K562 (cell line): Measurements from ENCODE around the gene LGALS7B.

Source experiments
- ATF7 ChIP-seq: fragments of 450-650 bp; IDR thresholded peaks from 2 replicates; pipeline ENCODE4 v1.7.1; 2014; ENCODE audit warnings: mild to moderate bottlenecking, moderate library complexity
- CCAR2 ChIP-seq: fragments of 200-400 bp; formaldehyde crosslinking; IDR thresholded peaks from 2 replicates; pipeline ENCODE4 v1.6.1; 2017; ENCODE audit warnings: mild to moderate bottlenecking, low read depth, low read length
- EZH2 ChIP-seq: IDR thresholded peaks from 2 replicates; pipeline ENCODE4 v1.6.1; 2012; ENCODE audit warnings: low read depth, mild to moderate bottlenecking, inconsistent platforms, low read length, borderline replicate concordance
- FOXK1 ChIP-seq: sonication (generic); formaldehyde crosslinking; IDR thresholded peaks from 2 replicates; pipeline ENCODE4 v1.8.0; 2022; ENCODE audit warnings: missing genetic modification reagents, mild to moderate bottlenecking, borderline replicate concordance
- IRF2 ChIP-seq: sonication (generic); formaldehyde crosslinking; IDR thresholded peaks from 2 replicates; pipeline ENCODE4 v1.8.1; 2022; ENCODE audit warnings: mild to moderate bottlenecking, missing genetic modification reagents
- NFYB ChIP-seq: IDR thresholded peaks from 2 replicates; pipeline ENCODE4 v1.6.1; 2011; ENCODE audit warnings: mild to moderate bottlenecking, moderate library complexity; ENCODE audit not compliant: insufficient read length; ENCODE audit errors: extremely low read depth
- RBM17 ChIP-seq: fragments of 200-400 bp; formaldehyde crosslinking; IDR thresholded peaks from 2 replicates; pipeline ENCODE4 v1.6.1; 2017; ENCODE audit warnings: low read depth, mild to moderate bottlenecking, low read length, borderline replicate concordance
- TAF15 ChIP-seq: fragments of 200-400 bp; formaldehyde crosslinking; IDR thresholded peaks from 2 replicates; pipeline ENCODE4 v1.6.1; 2017; ENCODE audit warnings: mild to moderate bottlenecking, low read depth, low read length, moderate library complexity
- ZNF134 ChIP-seq: fragments of 250-450 bp; sonication (Bioruptor Pico); conservative IDR thresholded peaks from 2 replicates; pipeline ENCODE4 v1.4.0; 2020
- ZNF24 ChIP-seq: fragments of 450-650 bp; IDR thresholded peaks from 2 replicates; pipeline ENCODE4 v1.6.1; 2016
- ZNF311 ChIP-seq: fragments of 250-450 bp; sonication (Bioruptor Pico); IDR thresholded peaks from 2 replicates; pipeline ENCODE4 v1.4.0; 2020; ENCODE audit warnings: mild to moderate bottlenecking, moderate library complexity
- TF ChIP-seq, protein P1 (sequence below): sonication (generic); formaldehyde crosslinking; IDR thresholded peaks from 2 replicates; pipeline ENCODE4 v1.8.0; 2023; ENCODE audit warnings: mild to moderate bottlenecking, missing genetic modification reagents
- TF ChIP-seq, protein P2 (sequence below), 3 experiments: IDR thresholded peaks in 2 of 3; conservative IDR thresholded peaks in 1 of 3; 2 replicates each; pipeline ENCODE4 v1.5.1; 2011 to 2012; ENCODE audit warnings: low read length in 3 of 3, mild to moderate bottlenecking in 3 of 3, control low read depth in 2 of 3, improper control_type of control experiment in 1 of 3, inconsistent platforms in 1 of 3, low read depth in 1 of 3, mixed read lengths in 1 of 3, moderate library complexity in 1 of 3; ENCODE audit not compliant: insufficient read depth in 2 of 3
- TF ChIP-seq, protein P3 (sequence below), 2 experiments: fragments of 450-650 bp in 1 of 2; IDR thresholded peaks; 2 replicates each; pipeline ENCODE4 v1.6.1; 2011 to 2017; ENCODE audit warnings: low read depth in 2 of 2, antibody characterized with exemption in 1 of 2, borderline replicate concordance in 1 of 2, low read length in 1 of 2, mild to moderate bottlenecking in 1 of 2, mixed read lengths in 1 of 2; ENCODE audit not compliant: control insufficient read depth in 1 of 2

DNA sequence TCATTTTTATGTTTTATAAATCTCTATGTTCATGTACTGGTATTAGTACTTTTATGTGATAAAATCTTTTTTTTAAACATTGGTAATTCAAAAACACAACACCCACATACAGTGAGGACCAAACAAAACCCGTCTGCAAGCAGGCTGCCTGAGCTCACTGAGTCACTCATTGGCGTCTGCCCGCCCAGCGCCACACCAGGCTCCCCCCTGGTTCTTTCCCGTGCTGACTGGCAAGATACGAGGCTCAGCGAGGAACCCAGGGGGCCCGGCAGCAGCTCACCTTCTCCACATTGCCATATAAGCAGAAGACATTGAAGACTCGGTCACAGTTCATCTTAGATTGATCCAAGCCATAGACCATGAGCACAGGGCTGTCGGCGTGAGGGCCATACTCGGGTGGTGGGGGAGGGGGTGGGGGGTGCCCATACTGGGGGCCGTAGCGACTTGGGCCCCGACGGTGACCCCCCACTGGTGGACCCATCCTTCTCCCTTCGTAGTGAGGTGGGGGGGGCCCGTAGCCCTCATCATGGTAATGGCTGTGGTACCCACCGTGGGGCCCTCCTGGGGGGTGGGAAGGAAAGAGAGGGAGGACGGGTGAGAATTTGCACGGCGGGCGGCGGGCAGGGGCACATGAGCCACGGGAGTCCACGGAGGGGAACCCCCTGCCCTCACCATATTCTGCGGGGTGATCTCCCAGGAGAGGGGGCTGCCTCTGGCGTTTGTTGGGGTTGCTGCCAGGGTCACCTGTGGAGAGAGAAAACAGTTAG lies 51.0 kb downstream of the LGALS7B start:
- TF ChIP-seq, protein P1, sequence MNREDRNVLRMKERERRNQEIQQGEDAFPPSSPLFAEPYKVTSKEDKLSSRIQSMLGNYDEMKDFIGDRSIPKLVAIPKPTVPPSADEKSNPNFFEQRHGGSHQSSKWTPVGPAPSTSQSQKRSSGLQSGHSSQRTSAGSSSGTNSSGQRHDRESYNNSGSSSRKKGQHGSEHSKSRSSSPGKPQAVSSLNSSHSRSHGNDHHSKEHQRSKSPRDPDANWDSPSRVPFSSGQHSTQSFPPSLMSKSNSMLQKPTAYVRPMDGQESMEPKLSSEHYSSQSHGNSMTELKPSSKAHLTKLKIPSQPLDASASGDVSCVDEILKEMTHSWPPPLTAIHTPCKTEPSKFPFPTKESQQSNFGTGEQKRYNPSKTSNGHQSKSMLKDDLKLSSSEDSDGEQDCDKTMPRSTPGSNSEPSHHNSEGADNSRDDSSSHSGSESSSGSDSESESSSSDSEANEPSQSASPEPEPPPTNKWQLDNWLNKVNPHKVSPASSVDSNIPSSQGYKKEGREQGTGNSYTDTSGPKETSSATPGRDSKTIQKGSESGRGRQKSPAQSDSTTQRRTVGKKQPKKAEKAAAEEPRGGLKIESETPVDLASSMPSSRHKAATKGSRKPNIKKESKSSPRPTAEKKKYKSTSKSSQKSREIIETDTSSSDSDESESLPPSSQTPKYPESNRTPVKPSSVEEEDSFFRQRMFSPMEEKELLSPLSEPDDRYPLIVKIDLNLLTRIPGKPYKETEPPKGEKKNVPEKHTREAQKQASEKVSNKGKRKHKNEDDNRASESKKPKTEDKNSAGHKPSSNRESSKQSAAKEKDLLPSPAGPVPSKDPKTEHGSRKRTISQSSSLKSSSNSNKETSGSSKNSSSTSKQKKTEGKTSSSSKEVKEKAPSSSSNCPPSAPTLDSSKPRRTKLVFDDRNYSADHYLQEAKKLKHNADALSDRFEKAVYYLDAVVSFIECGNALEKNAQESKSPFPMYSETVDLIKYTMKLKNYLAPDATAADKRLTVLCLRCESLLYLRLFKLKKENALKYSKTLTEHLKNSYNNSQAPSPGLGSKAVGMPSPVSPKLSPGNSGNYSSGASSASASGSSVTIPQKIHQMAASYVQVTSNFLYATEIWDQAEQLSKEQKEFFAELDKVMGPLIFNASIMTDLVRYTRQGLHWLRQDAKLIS (CRISPR knock-in tag) = no peak
- TF ChIP-seq IRF2 (CRISPR knock-in tag) (no peak), RBM17 (no peak), ZNF24 (no peak), ZNF134 (CRISPR knock-in tag) (no peak), CCAR2 (no peak), NFYB (no peak), FOXK1 (CRISPR knock-in tag) (no peak), TAF15 (no peak), ZNF311 (CRISPR knock-in tag) (no peak), EZH2 (no peak), ATF7 (no peak)
- TF ChIP-seq, protein P2, sequence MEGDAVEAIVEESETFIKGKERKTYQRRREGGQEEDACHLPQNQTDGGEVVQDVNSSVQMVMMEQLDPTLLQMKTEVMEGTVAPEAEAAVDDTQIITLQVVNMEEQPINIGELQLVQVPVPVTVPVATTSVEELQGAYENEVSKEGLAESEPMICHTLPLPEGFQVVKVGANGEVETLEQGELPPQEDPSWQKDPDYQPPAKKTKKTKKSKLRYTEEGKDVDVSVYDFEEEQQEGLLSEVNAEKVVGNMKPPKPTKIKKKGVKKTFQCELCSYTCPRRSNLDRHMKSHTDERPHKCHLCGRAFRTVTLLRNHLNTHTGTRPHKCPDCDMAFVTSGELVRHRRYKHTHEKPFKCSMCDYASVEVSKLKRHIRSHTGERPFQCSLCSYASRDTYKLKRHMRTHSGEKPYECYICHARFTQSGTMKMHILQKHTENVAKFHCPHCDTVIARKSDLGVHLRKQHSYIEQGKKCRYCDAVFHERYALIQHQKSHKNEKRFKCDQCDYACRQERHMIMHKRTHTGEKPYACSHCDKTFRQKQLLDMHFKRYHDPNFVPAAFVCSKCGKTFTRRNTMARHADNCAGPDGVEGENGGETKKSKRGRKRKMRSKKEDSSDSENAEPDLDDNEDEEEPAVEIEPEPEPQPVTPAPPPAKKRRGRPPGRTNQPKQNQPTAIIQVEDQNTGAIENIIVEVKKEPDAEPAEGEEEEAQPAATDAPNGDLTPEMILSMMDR (IDR thresholded peaks at IDR 0.05 in 2 of 3, conservative IDR thresholded peaks at IDR 0.05 in 1 of 3; ENCODE audit: insufficient read depth in 2 of 3, low read depth in 1 of 3, low read length in 3 of 3) = no peak
- TF ChIP-seq, protein P3, sequence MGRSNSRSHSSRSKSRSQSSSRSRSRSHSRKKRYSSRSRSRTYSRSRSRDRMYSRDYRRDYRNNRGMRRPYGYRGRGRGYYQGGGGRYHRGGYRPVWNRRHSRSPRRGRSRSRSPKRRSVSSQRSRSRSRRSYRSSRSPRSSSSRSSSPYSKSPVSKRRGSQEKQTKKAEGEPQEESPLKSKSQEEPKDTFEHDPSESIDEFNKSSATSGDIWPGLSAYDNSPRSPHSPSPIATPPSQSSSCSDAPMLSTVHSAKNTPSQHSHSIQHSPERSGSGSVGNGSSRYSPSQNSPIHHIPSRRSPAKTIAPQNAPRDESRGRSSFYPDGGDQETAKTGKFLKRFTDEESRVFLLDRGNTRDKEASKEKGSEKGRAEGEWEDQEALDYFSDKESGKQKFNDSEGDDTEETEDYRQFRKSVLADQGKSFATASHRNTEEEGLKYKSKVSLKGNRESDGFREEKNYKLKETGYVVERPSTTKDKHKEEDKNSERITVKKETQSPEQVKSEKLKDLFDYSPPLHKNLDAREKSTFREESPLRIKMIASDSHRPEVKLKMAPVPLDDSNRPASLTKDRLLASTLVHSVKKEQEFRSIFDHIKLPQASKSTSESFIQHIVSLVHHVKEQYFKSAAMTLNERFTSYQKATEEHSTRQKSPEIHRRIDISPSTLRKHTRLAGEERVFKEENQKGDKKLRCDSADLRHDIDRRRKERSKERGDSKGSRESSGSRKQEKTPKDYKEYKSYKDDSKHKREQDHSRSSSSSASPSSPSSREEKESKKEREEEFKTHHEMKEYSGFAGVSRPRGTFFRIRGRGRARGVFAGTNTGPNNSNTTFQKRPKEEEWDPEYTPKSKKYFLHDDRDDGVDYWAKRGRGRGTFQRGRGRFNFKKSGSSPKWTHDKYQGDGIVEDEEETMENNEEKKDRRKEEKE (IDR thresholded peaks at IDR 0.05; ENCODE audit: borderline replicate concordance in 1 of 2, control insufficient read depth in 1 of 2, low read depth in 2 of 2, low read length in 1 of 2) = no peak
